ENCODE results near the gene OGG1. TPM values are rescaled to one million over a fixed set of nuclear protein-coding genes. Genes with fewer than 3 reads are reported as not detected.

OGG1 gene
- total and polyA plus RNA-seq, 12 donors: 13.3 to 34.9 (median 21.9) TPM

DNA sequence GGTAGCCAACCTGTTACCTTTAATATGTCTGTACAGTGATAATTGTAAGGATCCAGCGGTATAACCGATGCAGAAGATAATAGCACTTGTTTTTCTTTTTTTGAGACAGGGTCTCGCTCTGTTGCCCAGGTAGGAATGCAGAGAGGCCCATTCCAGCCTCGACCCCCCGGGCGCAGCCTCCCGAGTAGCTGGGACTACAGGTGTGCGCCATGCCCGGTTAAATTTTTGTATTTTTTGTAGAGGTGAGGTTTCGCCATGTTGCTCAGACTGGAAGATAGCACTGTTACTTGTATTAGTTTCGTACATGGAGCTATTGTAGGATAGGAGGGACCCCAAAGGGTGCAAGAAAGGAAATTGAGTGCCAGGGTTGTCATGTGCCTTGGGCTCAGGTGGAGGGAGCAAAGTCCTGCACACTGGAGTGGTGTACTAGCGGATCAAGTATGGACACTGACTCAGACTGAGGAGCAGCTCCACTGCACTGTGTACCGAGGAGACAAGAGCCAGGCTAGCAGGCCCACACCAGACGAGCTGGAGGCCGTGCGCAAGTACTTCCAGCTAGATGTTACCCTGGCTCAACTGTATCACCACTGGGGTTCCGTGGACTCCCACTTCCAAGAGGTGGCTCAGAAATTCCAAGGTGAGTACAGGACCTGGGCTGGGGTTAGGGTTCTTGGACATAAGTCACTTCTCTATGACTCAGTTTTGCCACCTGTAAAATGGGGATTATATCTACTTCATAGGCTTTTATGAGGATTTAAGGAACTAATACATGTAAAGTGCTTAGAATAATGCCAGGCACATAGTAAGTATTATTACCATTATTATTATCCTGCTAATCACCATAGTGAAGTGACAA is 1.0 kb downstream of the OGG1 start:
- intact Hi-C loops (cut with DNase I): loop anchor here in 1 of 2 donors (10.0 kb wide), 1 partner anchor 54 kb away; no protein-coding TSS in a partner anchor
- Histone ChIP-seq H3K27me3 (no peaks in the 10 kb centered on the region), H3K4me1 (replicated peaks in 1 of 2) (peaks cover 26 to 42% of the 10 kb centered on the region in 2 donors), H3K36me3 (replicated peaks in 1 of 2) (peaks cover 0 to 45% of the 10 kb centered on the region in 2 donors), H3K9me3 (replicated peaks in 1 of 3) (no peaks in the 10 kb centered on the region), H3K4me3 (peak overlapping the region in 3 of 4 donors; percentile 5 to 54 (median 36)), H3K27ac (peak overlapping the region in 4 of 5 donors; percentile 79 to 91 (median 89))
- DNase-seq: peak in 3 of 7 donors; percentile 35 to 38 (median 37)
- 30 to 43% (median 39%) methylated on average over 13 to 17 of the region's 17 CpGs for WGBS, 4 donors
- TF ChIP-seq POLR2A (IDR thresholded peaks at IDR 0.05): no peak
- TF ChIP-seq, protein P1, sequence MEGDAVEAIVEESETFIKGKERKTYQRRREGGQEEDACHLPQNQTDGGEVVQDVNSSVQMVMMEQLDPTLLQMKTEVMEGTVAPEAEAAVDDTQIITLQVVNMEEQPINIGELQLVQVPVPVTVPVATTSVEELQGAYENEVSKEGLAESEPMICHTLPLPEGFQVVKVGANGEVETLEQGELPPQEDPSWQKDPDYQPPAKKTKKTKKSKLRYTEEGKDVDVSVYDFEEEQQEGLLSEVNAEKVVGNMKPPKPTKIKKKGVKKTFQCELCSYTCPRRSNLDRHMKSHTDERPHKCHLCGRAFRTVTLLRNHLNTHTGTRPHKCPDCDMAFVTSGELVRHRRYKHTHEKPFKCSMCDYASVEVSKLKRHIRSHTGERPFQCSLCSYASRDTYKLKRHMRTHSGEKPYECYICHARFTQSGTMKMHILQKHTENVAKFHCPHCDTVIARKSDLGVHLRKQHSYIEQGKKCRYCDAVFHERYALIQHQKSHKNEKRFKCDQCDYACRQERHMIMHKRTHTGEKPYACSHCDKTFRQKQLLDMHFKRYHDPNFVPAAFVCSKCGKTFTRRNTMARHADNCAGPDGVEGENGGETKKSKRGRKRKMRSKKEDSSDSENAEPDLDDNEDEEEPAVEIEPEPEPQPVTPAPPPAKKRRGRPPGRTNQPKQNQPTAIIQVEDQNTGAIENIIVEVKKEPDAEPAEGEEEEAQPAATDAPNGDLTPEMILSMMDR (IDR thresholded peaks at IDR 0.05): no peak

DNA sequence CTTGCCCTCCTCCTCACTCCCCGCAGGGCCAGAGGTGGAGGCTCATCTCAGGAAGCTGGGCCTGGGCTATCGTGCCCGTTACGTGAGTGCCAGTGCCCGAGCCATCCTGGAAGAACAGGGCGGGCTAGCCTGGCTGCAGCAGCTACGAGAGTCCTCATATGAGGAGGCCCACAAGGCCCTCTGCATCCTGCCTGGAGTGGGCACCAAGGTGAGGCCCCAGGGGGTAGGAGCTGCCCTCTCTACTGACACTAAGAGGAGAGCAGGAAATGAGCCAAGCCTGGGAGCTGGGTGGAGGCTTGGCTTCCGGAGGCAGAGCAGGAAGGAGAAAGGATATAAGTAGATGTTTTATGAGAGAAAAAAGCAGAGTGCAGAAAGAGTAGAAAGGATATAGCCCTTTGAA is 4.9 kb downstream of the OGG1 start:
- H3K36me3 ChIP-seq (replicated peaks in 1 of 2): peaks cover 0 to 61% of the 10 kb centered on the region in 2 donors
- intact Hi-C loops (cut with DNase I): loop anchor here in 1 of 2 donors (10.0 kb wide), 1 partner anchor 50 kb away; no protein-coding TSS in a partner anchor

DNA sequence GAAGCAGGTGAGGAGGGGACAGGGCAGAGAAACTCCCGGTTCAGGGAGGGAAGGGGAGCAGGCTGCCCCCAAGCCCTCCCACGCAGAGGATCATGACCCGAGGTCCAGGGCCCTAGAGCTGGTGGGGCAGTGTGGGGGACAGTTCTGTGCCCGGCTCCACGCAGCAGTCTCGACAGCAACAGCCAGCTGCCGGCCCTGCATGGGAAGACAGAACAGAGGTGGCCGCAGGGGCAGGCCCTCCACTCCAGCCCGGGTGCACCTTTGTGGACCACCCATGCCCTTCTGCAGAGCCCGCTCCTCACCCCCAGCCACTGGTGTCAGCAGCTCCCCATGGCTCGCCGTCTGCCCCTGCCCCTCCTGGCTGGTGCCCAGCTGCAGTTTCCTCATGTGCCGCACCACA is 7.7 kb downstream of the OGG1 start:
- Histone ChIP-seq H3K9me3 (replicated peaks in 1 of 3) (no peaks in the 10 kb centered on the region), H3K4me3 (no peak overlapping the region), H3K27ac (peak overlapping the region in 1 of 5 donors; percentile 38), H3K36me3 (replicated peaks in 1 of 2) (peaks cover 0 to 71% of the 10 kb centered on the region in 2 donors), H3K27me3 (no peaks in the 10 kb centered on the region), H3K4me1 (replicated peaks in 1 of 2) (peaks cover 7 to 16% of the 10 kb centered on the region in 2 donors)
- TF ChIP-seq, protein P1 (IDR thresholded peaks at IDR 0.05): no peak
- TF ChIP-seq POLR2A (IDR thresholded peaks at IDR 0.05): no peak
- intact Hi-C loops (cut with DNase I): loop anchor here in 1 of 2 donors (10.0 kb wide), 1 partner anchor 47 kb away; no protein-coding TSS in a partner anchor
- no peak for DNase-seq
- WGBS, 4 donors: 62 to 82% (median 75%) methylated on average over 7 to 13 of the region's 13 CpGs

More for the DNA sequence above, 4.9 kb downstream of the OGG1 start:
- Histone ChIP-seq H3K27ac (peak overlapping the region in 3 of 5 donors; percentile 9 to 67 (median 51)), H3K4me1 (replicated peaks in 1 of 2) (peaks cover 20 to 35% of the 10 kb centered on the region in 2 donors), H3K9me3 (replicated peaks in 1 of 3) (no peaks in the 10 kb centered on the region), H3K27me3 (no peaks in the 10 kb centered on the region), H3K4me3 (no peak overlapping the region)
- WGBS, 4 donors: 77 to 80% (median 78%) methylated on average over 7 to 8 of the region's 8 CpGs
- TF ChIP-seq POLR2A (IDR thresholded peaks at IDR 0.05): no peak
- TF ChIP-seq, protein P1 (IDR thresholded peaks at IDR 0.05): no peak
- no peak for DNase-seq

DNA sequence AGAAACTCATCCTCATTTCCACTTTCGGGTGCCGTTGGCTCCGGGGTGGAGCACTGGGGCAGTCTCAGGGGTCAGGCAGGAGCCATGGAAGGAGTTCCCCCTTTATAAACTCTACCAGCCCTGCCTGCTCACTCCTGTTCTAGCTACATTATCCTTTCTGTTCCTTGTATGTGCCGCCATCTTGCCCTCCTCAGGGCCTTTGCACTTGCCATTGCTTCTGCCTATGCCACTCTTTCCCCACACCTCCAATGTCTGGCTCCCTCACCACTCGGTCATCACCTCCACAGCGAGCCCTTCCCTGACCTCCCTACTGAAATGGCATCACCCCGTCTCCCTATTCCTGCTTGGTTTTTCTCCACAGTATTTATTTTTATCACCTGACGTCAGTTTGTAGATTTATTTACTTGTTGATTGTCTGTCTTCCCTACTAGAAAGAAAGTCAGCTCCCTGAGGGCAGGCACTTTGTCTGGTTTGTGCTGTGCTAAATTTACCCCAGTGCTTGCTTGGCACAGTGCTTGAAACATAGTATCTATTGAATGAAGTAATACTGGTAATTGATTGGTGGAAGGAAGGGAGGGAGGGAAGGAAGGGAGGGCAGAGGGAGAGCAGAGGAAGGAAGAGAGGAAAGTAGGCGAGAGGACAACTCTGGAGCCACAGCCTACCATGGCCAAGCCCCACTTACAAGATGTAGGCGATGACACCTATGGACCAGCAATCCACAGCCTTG is 11.2 kb downstream of the OGG1 start:
- Histone ChIP-seq H3K27me3 (no peaks in the 10 kb centered on the region), H3K4me3 (no peak overlapping the region), H3K36me3 (replicated peaks in 1 of 2) (peaks cover 0 to 81% of the 10 kb centered on the region in 2 donors), H3K4me1 (replicated peaks in 1 of 2) (peaks cover 0 to 2% of the 10 kb centered on the region in 2 donors), H3K27ac (no peak overlapping the region), H3K9me3 (replicated peaks in 1 of 3) (no peaks in the 10 kb centered on the region)
- TF ChIP-seq POLR2A (IDR thresholded peaks at IDR 0.05): no peak
- TF ChIP-seq, protein P1 (IDR thresholded peaks at IDR 0.05): no peak
- intact Hi-C loops (cut with DNase I): no loop called here
- 94 to 95% (median 94%) methylated on average over 10 of the region's 10 CpGs for WGBS, 4 donors
- DNase-seq: no peak

Measured in adrenal gland (tissue), 12 donors.